A549 (cell line): Measurements from ENCODE around the gene HMOX1. TPM values are rescaled to one million over a fixed set of nuclear protein-coding genes. Genes with fewer than 3 reads are reported as not detected.

Experiments
- ATAC-seq, 2 experiments: fragments of 200-7000 bp in 1 of 2; fragments of >200 bp in 1 of 2; cut with Nextera tagmentation in 1 of 2; cut with Tn5 transposase in 1 of 2; 3 replicates each; pipeline versions ENCODE4 v1.8.0 to v1.9.1; 2018 to 2020; ENCODE audit warnings: mild to moderate bottlenecking in 1 of 2, moderate library complexity in 1 of 2
- CTCF ChIA-PET: fragments of 300-600 bp; sonication (Branson Sonifier 250); formaldehyde crosslinking; extraction: SDS; loops from one replicate; lab custom pipeline; 2021; ENCODE audit warnings: antibody characterized with exemption, inconsistent platforms; lab: Yijun Ruan, JAX
- POLR2A ChIA-PET: fragments of 350-600 bp; formaldehyde crosslinking; extraction: SDS; loops from one replicate; lab custom pipeline; 2021; ENCODE audit warnings: antibody characterized with exemption, inconsistent platforms; lab: Yijun Ruan, JAX
- DNase-seq, 2 experiments: peaks; one replicate each; pipeline versions ENCODE4 v3.0.0 to v3.0.0-alpha.2; 2011 to 2016; ENCODE audit warnings: low read depth in 1 of 2, low spot score in 1 of 2
- FAIRE-seq: peaks from 2 replicates; lab custom pipeline; 2011; peaks lifted over from hg19 to GRCh38; lab: Jason Lieb, UNC
- H3K27ac ChIP-seq, 2 experiments: fragments of >200 bp; sonication (Bioruptor Twin); formaldehyde crosslinking; 3 replicates each; pipeline ENCODE4 v1.5.1; 2016 to 2017
- H3K4me1 ChIP-seq: fragments of >200 bp; sonication (Bioruptor Twin); formaldehyde crosslinking; 3 replicates; pipeline ENCODE4 v1.6.1; 2016
- H3K4me2 ChIP-seq: fragments of >200 bp; sonication (Bioruptor Twin); formaldehyde crosslinking; 3 replicates; pipeline ENCODE4 v1.6.1; 2016
- H3K4me3 ChIP-seq: fragments of >200 bp; sonication (Bioruptor Twin); formaldehyde crosslinking; 3 replicates; pipeline ENCODE4 v1.5.1; 2016
- H3K9me3 ChIP-seq: fragments of >200 bp; sonication (Bioruptor Twin); formaldehyde crosslinking; 3 replicates; pipeline ENCODE4 v1.6.1; 2016
- CBX2 ChIP-seq: fragments of 200-600 bp; sonication (generic); IDR thresholded peaks from 2 replicates; pipeline ENCODE4 v1.6.1; 2016; ENCODE audit warnings: low read depth, mild to moderate bottlenecking, borderline replicate concordance
- CBX8 ChIP-seq: fragments of 200-600 bp; sonication (generic); IDR thresholded peaks from 2 replicates; pipeline ENCODE4 v1.6.1; 2016
- CEBPB ChIP-seq, 2 experiments: fragments of >200 bp in 1 of 2; sonication (Bioruptor Twin) in 1 of 2; formaldehyde crosslinking in 1 of 2; IDR thresholded peaks; 2 replicates each; pipeline ENCODE4 v1.6.1; 2012 to 2016
- CHD2 ChIP-seq: fragments of 150-350 bp; IDR thresholded peaks from 2 replicates; pipeline ENCODE4 v1.6.1; 2014; ENCODE audit warnings: low read length; ENCODE audit not compliant: partially characterized antibody
- CHD4 ChIP-seq: fragments of 200-600 bp; sonication (generic); IDR thresholded peaks from 2 replicates; pipeline ENCODE4 v1.6.1; 2016; ENCODE audit warnings: antibody characterized with exemption, mild to moderate bottlenecking, borderline replicate concordance
- EHF ChIP-seq: fragments of 250-450 bp; sonication (Bioruptor Pico); IDR thresholded peaks from 2 replicates; pipeline ENCODE4 v1.5.0; 2020; ENCODE audit warnings: mild to moderate bottlenecking
- FOXS1 ChIP-seq: fragments of 250-450 bp; sonication (Bioruptor Pico); IDR thresholded peaks from 2 replicates; pipeline ENCODE4 v1.5.0; 2020; ENCODE audit warnings: mild to moderate bottlenecking, moderate library complexity
- MAFK ChIP-seq: fragments of 450-650 bp; IDR thresholded peaks from 2 replicates; pipeline ENCODE4 v1.6.1; 2014; ENCODE audit not compliant: partially characterized antibody
- POLR2AphosphoS2 ChIP-seq: conservative IDR thresholded peaks from 2 replicates; pipeline ENCODE4 v1.6.1; 2012; ENCODE audit warnings: low read length, improper control_type of control experiment, inconsistent platforms
- RAD21 ChIP-seq, 2 experiments: fragments of >200 bp in 1 of 2; sonication (Bioruptor Twin) in 1 of 2; formaldehyde crosslinking in 1 of 2; IDR thresholded peaks in 1 of 2; conservative IDR thresholded peaks in 1 of 2; 2 replicates in 1 of 2; 3 replicates in 1 of 2; pipeline ENCODE4 v1.6.1; 2012 to 2018; ENCODE audit warnings: inconsistent platforms in 1 of 2
- RARB ChIP-seq: fragments of 250-450 bp; sonication (Bioruptor Pico); IDR thresholded peaks from 2 replicates; pipeline ENCODE4 v1.8.0; 2021; ENCODE audit warnings: mild to moderate bottlenecking, moderate library complexity
- RCOR1 ChIP-seq: fragments of 150-350 bp; IDR thresholded peaks from 2 replicates; pipeline ENCODE4 v1.6.1; 2014; ENCODE audit warnings: antibody characterized with exemption, low read length, low read depth
- TP53 ChIP-seq: fragments of 250-450 bp; sonication (Bioruptor Pico); IDR thresholded peaks from 2 replicates; pipeline ENCODE4 v1.5.0; 2021; ENCODE audit warnings: mild to moderate bottlenecking, moderate library complexity
- ZC3H11A ChIP-seq: fragments of 450-650 bp; IDR thresholded peaks from 2 replicates; pipeline ENCODE4 v1.6.1; 2014; ENCODE audit warnings: antibody characterized with exemption, mild to moderate bottlenecking
- WGBS: methylation state at CpG from one replicate; pipeline ENCODE4 v1.1.6; 2017; ENCODE audit errors: missing lambda C conversion rate; 5-methylcytosine and 5-hydroxymethylcytosine counted together
- polyA plus RNA-seq, 4 experiments: library from polyadenylated mRNA; depleted of rRNA in 3 of 4; stranded (reverse); fragments of >200 nt; fragmentation: RNase III in 1 of 4; extraction: RNeasy Plus Mini Kit Qiagen cat#74134 plus additional on column Dnase treatment in 1 of 4; gene quantifications; 2 replicates in 3 of 4; 3 replicates in 1 of 4; pipeline ENCODE4 v1.2.3, GENCODE V29; 2011 to 2017
- TF ChIP-seq, protein P1 (sequence below): IDR thresholded peaks from 2 replicates; pipeline ENCODE4 v1.6.1; 2012; ENCODE audit warnings: low read depth, borderline replicate concordance
- TF ChIP-seq, protein P2 (sequence below): fragments of >200 bp; sonication (Bioruptor Twin); formaldehyde crosslinking; IDR thresholded peaks from 3 replicates; pipeline ENCODE4 v1.5.1; 2016
- TF ChIP-seq, protein P3 (sequence below): fragments of 200-600 bp; sonication (generic); IDR thresholded peaks from 2 replicates; pipeline ENCODE4 v1.6.1; 2016; ENCODE audit warnings: antibody characterized with exemption, mild to moderate bottlenecking, moderate library complexity
- TF ChIP-seq, protein P4 (sequence below): fragments of >200 bp; sonication (Bioruptor Twin); formaldehyde crosslinking; IDR thresholded peaks from 3 replicates; pipeline ENCODE4 v1.6.1; 2016
- TF ChIP-seq, protein P5 (sequence below): fragments of 250-450 bp; sonication (Bioruptor Pico); IDR thresholded peaks from 2 replicates; pipeline ENCODE4 v1.5.0; 2021; ENCODE audit warnings: mild to moderate bottlenecking, moderate library complexity, borderline replicate concordance
- TF ChIP-seq, protein P6 (sequence below): fragments of >200 bp; sonication (Bioruptor Twin); formaldehyde crosslinking; IDR thresholded peaks from 2 replicates; pipeline ENCODE4 v1.6.1; 2016

The HMOX1 gene
- polyA plus RNA-seq, 2 of the 4 experiments (the other 2 are of a cell fraction) = 97.7 to 506 TPM

DNA sequence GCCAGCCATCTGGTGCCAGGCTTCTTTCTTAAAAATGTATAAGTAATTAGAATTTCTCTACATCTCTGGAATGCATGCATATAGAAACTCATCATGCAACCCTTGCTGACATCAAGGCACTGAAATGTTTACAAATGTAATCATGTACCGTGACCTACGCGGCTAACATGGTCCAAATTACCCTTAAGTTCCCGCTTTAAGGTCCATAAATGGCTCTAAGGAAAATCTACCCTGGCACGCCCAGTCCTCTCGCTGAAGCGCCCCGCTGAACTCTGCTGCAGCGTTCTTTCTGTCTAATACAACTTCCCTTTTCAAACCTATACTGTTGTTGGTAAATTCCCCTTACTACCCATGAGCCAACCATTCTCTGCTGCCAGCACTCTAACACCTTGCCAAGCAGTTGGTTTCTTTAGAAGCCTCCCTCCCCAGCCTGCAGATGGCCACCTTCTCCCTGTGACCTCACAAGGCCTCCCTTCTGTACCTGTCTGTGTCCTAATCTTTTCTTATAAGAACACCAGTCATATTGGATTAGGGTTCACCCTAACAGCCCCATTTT lies 13.5 kb upstream of the HMOX1 start:
- Histone ChIP-seq H3K9me3 (no peaks in the 10 kb centered on the region), H3K4me1 (peaks cover 74% of the 10 kb centered on the region), H3K27ac (peak overlapping the region; percentile 91 to 95; a peak in 4 of 6 replicates), H3K4me3 (no peak overlapping the region), H3K4me2 (no peak overlapping the region)
- TF ChIP-seq RAD21 (conservative IDR thresholded peaks at IDR 0.05 in 1 of 2, IDR thresholded peaks at IDR 0.05 in 1 of 2) (0 out of 5 replicates have a peak, but pooled peaks of 1 of the 2 experiments have one; percentile 8), CBX8 (no peak)
- POLR2A ChIA-PET = no interaction called here
- WGBS = 95% methylated on average over 9 of the region's 9 CpGs
- FAIRE-seq (no peak), ATAC-seq (no peak), DNase-seq (no peak)
- CTCF ChIA-PET = interaction anchor here (1.2 kb wide), 1 partner anchor 9 kb away, joined by 3 read pairs; no protein-coding TSS in a partner anchor

DNA sequence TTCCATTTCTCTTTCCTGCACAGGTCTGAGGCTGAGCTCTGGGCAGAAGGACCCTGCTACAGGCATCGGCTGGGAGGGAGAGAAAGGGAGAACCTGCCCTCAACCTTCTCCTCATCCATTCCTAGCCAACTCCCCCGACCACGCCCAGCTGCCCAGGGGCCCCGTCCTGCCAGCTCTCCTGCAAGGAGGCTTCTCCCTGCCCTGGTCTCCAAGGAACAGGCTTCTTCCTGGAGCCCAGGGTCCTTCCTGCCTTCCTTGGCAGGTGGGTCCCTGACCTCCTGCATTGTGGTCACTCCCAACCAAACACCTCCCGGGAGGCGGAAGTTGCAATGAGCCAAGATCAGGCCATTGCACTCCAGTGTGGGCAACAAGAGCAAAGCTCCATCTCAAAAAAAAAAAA lies 12.5 kb upstream of the HMOX1 start:
- Histone ChIP-seq H3K4me2 (peak overlapping the region; percentile 29), H3K4me1 (peaks cover 71% of the 10 kb centered on the region), H3K4me3 (no peak overlapping the region), H3K9me3 (no peaks in the 10 kb centered on the region), H3K27ac (peak overlapping the region; percentile 91 to 95)
- 59% methylated on average over 3 of the region's 6 CpGs for WGBS
- DNase-seq (no peak), FAIRE-seq (no peak), ATAC-seq (no peak)
- ChIA-PET CTCF (interaction anchor here (0.6 to 1.5 kb wide), 5 partner anchors 10 to 194 kb away, joined by 3 to 4 read pairs (median 3); no protein-coding TSS in a partner anchor), POLR2A (no interaction called here)
- TF ChIP-seq TP53 (no peak), EHF (no peak), ZC3H11A (no peak), FOXS1 (CRISPR knock-in tag) (no peak), CBX2 (no peak), MAFK (no peak), RCOR1 (no peak), CEBPB (IDR thresholded peaks at IDR 0.05) (no peak), POLR2AphosphoS2 (no peak), CHD2 (no peak), RARB (CRISPR knock-in tag) (no peak), CHD4 (no peak)
- TF ChIP-seq, protein P1, sequence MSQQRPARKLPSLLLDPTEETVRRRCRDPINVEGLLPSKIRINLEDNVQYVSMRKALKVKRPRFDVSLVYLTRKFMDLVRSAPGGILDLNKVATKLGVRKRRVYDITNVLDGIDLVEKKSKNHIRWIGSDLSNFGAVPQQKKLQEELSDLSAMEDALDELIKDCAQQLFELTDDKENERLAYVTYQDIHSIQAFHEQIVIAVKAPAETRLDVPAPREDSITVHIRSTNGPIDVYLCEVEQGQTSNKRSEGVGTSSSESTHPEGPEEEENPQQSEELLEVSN = no peak
- TF ChIP-seq, protein P2, sequence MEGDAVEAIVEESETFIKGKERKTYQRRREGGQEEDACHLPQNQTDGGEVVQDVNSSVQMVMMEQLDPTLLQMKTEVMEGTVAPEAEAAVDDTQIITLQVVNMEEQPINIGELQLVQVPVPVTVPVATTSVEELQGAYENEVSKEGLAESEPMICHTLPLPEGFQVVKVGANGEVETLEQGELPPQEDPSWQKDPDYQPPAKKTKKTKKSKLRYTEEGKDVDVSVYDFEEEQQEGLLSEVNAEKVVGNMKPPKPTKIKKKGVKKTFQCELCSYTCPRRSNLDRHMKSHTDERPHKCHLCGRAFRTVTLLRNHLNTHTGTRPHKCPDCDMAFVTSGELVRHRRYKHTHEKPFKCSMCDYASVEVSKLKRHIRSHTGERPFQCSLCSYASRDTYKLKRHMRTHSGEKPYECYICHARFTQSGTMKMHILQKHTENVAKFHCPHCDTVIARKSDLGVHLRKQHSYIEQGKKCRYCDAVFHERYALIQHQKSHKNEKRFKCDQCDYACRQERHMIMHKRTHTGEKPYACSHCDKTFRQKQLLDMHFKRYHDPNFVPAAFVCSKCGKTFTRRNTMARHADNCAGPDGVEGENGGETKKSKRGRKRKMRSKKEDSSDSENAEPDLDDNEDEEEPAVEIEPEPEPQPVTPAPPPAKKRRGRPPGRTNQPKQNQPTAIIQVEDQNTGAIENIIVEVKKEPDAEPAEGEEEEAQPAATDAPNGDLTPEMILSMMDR = no peak
- TF ChIP-seq, protein P3, sequence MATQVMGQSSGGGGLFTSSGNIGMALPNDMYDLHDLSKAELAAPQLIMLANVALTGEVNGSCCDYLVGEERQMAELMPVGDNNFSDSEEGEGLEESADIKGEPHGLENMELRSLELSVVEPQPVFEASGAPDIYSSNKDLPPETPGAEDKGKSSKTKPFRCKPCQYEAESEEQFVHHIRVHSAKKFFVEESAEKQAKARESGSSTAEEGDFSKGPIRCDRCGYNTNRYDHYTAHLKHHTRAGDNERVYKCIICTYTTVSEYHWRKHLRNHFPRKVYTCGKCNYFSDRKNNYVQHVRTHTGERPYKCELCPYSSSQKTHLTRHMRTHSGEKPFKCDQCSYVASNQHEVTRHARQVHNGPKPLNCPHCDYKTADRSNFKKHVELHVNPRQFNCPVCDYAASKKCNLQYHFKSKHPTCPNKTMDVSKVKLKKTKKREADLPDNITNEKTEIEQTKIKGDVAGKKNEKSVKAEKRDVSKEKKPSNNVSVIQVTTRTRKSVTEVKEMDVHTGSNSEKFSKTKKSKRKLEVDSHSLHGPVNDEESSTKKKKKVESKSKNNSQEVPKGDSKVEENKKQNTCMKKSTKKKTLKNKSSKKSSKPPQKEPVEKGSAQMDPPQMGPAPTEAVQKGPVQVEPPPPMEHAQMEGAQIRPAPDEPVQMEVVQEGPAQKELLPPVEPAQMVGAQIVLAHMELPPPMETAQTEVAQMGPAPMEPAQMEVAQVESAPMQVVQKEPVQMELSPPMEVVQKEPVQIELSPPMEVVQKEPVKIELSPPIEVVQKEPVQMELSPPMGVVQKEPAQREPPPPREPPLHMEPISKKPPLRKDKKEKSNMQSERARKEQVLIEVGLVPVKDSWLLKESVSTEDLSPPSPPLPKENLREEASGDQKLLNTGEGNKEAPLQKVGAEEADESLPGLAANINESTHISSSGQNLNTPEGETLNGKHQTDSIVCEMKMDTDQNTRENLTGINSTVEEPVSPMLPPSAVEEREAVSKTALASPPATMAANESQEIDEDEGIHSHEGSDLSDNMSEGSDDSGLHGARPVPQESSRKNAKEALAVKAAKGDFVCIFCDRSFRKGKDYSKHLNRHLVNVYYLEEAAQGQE = no peak
- TF ChIP-seq, protein P4, sequence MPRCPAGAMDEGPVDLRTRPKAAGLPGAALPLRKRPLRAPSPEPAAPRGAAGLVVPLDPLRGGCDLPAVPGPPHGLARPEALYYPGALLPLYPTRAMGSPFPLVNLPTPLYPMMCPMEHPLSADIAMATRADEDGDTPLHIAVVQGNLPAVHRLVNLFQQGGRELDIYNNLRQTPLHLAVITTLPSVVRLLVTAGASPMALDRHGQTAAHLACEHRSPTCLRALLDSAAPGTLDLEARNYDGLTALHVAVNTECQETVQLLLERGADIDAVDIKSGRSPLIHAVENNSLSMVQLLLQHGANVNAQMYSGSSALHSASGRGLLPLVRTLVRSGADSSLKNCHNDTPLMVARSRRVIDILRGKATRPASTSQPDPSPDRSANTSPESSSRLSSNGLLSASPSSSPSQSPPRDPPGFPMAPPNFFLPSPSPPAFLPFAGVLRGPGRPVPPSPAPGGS = no peak
- TF ChIP-seq, protein P5, sequence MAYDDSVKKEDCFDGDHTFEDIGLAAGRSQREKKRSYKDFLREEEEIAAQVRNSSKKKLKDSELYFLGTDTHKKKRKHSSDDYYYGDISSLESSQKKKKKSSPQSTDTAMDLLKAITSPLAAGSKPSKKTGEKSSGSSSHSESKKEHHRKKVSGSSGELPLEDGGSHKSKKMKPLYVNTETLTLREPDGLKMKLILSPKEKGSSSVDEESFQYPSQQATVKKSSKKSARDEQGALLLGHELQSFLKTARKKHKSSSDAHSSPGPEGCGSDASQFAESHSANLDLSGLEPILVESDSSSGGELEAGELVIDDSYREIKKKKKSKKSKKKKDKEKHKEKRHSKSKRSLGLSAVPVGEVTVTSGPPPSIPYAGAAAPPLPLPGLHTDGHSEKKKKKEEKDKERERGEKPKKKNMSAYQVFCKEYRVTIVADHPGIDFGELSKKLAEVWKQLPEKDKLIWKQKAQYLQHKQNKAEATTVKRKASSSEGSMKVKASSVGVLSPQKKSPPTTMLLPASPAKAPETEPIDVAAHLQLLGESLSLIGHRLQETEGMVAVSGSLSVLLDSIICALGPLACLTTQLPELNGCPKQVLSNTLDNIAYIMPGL (CRISPR knock-in tag) = no peak
- TF ChIP-seq, protein P6, sequence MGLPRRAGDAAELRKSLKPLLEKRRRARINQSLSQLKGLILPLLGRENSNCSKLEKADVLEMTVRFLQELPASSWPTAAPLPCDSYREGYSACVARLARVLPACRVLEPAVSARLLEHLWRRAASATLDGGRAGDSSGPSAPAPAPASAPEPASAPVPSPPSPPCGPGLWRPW = no peak
